ENCODE results near the gene NCK1. TPM values are rescaled to one million over a fixed set of nuclear protein-coding genes. Genes with fewer than 3 reads are reported as not detected.

The NCK1 gene
- total and polyA plus RNA-seq, 9 of the 15 experiments (the other 6 are each of a cell fraction or from before 2014, with no cell fraction given): 17.3 to 30.5 (median 25.0) TPM

DNA sequence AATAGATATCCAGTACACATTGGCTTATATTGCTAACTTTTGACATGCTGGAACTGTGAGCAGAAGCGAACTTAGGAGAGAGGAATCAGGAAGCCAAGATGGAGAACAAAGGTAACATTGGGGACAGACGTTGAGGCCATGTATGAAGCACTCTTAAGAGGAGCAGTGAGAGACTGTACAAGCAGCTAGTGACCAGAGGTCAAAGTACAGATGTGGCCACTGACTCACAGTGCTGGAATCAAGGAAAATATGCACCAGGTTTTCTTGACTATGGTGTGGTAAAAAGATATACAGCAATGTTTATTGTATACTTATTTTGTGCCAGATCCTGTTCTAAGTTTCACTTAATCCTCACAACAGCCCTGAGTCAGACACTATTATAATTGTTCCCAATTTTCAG, 93.8 kb downstream of the NCK1 start:
- 33% methylated on average over 2 of the region's 2 CpGs for WGBS (ENCODE audit: insufficient coverage, low coverage, missing lambda C conversion rate)
- H3K27me3 ChIP-seq (ENCODE audit: control insufficient read depth in 2 of 2, insufficient read depth in 2 of 2, low read length in 2 of 2): no peaks in the 10 kb centered on the region
- H3K4me3 ChIP-seq: no peak overlapping the region
- no peak overlapping the region for H3K27ac ChIP-seq (ENCODE audit: extremely low read depth, low read depth, low read length)
- no peak overlapping the region for H3K9ac ChIP-seq (ENCODE audit: insufficient read depth in 1 of 2, low read depth in 2 of 2, low read length in 2 of 2)
- H3K36me3 ChIP-seq (ENCODE audit: control insufficient read depth, insufficient read depth, low read length): no peaks in the 10 kb centered on the region
- ATAC-seq (peak; percentile 19; the same call in 1 of the 3 replicates), FAIRE-seq (no peak), DNase-seq (ENCODE audit: extremely low read depth in 1 of 4, low spot score in 3 of 4) (peak in 1 of 4 experiments; percentile 22)
- TF ChIP-seq NR2C1 (IDR thresholded peaks at IDR 0.05) (no peak), NR2C1 (tag; IDR thresholded peaks at IDR 0.05) (peak; percentile 53), FOSL1 (tag; conservative IDR thresholded peaks at IDR 0.05) (0 out of 2 replicates have a peak, but pooled peaks have one; percentile 10), NR2C2 (CRISPR knock-in tag; IDR thresholded peaks at IDR 0.05) (no peak), NR2C2 (tag; IDR thresholded peaks at IDR 0.05) (peak; percentile 52; the same call in 1 of the 2 replicates), KLF10 (CRISPR knock-in tag; IDR thresholded peaks at IDR 0.05) (no peak)
- H2AFZ ChIP-seq (ENCODE audit: low read depth, low read length): no peak overlapping the region
- no TSS peak for BruUV-seq (replicated peaks)
- no peaks in the 10 kb centered on the region for H3K79me2 ChIP-seq (ENCODE audit: control insufficient read depth, insufficient read depth, low read length)
- intact Hi-C loops (cut with micrococcal nuclease): loop anchor here (5.0 kb wide), 2 partner anchors 94 to 204 kb away; partner anchors contain the start of genes NCK1 and STAG1
- POLR2A ChIA-PET: interaction anchor here (1.4 kb wide), 1 partner anchor 203 kb away, joined by 3 read pairs; the partner anchor contains the start of gene STAG1
- in situ Hi-C loops (cut with MboI): no loop called here
- no peaks in the 10 kb centered on the region for H4K20me1 ChIP-seq (replicated peaks; ENCODE audit: control insufficient read depth, insufficient read depth, low read length)
- CTCF ChIA-PET (ENCODE audit: low intra/inter-chr PET ratio): no interaction called here
- peaks cover 0 to 17% of the 10 kb centered on the region in 2 experiments; a peak in 3 of 5 replicates for H3K4me1 ChIP-seq (replicated peaks in 1 of 2; ENCODE audit: control insufficient read depth in 2 of 2, insufficient read depth in 2 of 2, low read length in 2 of 2)
- no peak overlapping the region for H3K4me2 ChIP-seq (ENCODE audit: insufficient read depth, low read length)
- no peaks in the 10 kb centered on the region for H3K9me3 ChIP-seq (replicated peaks; ENCODE audit: control insufficient read depth, insufficient read depth, low read depth, low read length)
- H3K9me1 ChIP-seq (ENCODE audit: control insufficient read depth, insufficient read depth, low read length): no peaks in the 10 kb centered on the region

DNA sequence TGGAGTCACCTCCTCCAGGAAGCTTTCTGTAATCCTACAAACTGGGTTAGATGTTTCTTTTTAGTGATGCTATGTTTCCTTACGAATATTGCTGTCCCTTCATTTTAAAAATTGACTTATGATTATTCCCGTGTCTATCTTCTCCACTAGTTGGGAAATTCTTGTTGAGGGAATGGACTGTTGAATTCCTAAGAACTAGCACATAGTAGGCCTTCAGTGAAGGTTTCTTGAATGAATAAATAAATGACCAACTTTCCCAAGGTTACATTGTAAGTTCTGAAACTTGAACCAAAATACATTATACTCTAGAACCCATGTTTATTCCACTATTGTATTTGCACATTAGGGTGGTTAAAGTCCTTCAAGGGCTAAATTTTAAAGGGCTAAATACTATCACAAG, 95.0 kb downstream of the NCK1 start:
- ATAC-seq: no peak
- no peaks in the 10 kb centered on the region for H3K36me3 ChIP-seq (ENCODE audit: control insufficient read depth, insufficient read depth, low read length)
- H3K9ac ChIP-seq (ENCODE audit: insufficient read depth in 1 of 2, low read depth in 2 of 2, low read length in 2 of 2): no peak overlapping the region
- H3K27ac ChIP-seq (ENCODE audit: extremely low read depth, low read depth, low read length): no peak overlapping the region
- 93% methylated on average over 2 of the region's 2 CpGs for WGBS (ENCODE audit: insufficient coverage, low coverage, missing lambda C conversion rate)
- no peak overlapping the region for H3K4me2 ChIP-seq (ENCODE audit: insufficient read depth, low read length)
- no peak for DNase-seq (ENCODE audit: extremely low read depth in 1 of 4, low spot score in 3 of 4)
- no TSS peak for BruUV-seq (replicated peaks)
- H3K27me3 ChIP-seq (ENCODE audit: control insufficient read depth in 2 of 2, insufficient read depth in 2 of 2, low read length in 2 of 2): no peaks in the 10 kb centered on the region
- FAIRE-seq: no peak
- CTCF ChIA-PET (ENCODE audit: low intra/inter-chr PET ratio): no interaction called here
- no peak overlapping the region for H3K4me3 ChIP-seq
- no peak overlapping the region for H2AFZ ChIP-seq (ENCODE audit: low read depth, low read length)
- no peaks in the 10 kb centered on the region for H3K9me3 ChIP-seq (replicated peaks; ENCODE audit: control insufficient read depth, insufficient read depth, low read depth, low read length)
- POLR2A ChIA-PET: interaction anchor here (0.6 to 1.8 kb wide), 7 partner anchors 9 to 205 kb away, joined by 3 to 7 read pairs (median 4); partner anchors contain the start of gene STAG1
- no peaks in the 10 kb centered on the region for H3K9me1 ChIP-seq (ENCODE audit: control insufficient read depth, insufficient read depth, low read length)
- H3K4me1 ChIP-seq (replicated peaks in 1 of 2; ENCODE audit: control insufficient read depth in 2 of 2, insufficient read depth in 2 of 2, low read length in 2 of 2): peaks cover 0 to 14% of the 10 kb centered on the region in 2 experiments; a peak in 3 of 5 replicates
- no peaks in the 10 kb centered on the region for H4K20me1 ChIP-seq (replicated peaks; ENCODE audit: control insufficient read depth, insufficient read depth, low read length)
- in situ Hi-C loops (cut with MboI): no loop called here
- no peaks in the 10 kb centered on the region for H3K79me2 ChIP-seq (ENCODE audit: control insufficient read depth, insufficient read depth, low read length)
- intact Hi-C loops (cut with micrococcal nuclease): loop anchor here (5.0 kb wide), 2 partner anchors 95 to 205 kb away; partner anchors contain the start of genes NCK1 and STAG1
- no peak for TF ChIP-seq POLR2AphosphoS5 (IDR thresholded peaks at IDR 0.05; ENCODE audit: control insufficient read depth, insufficient read depth, low read depth, low read length)
- TF ChIP-seq ZKSCAN1 (IDR thresholded peaks at IDR 0.05; ENCODE audit: low read depth, low read length): peak; percentile 86
- TF ChIP-seq FOXJ2 (tag; IDR thresholded peaks at IDR 0.05): 0 out of 2 replicates have a peak, but pooled peaks have one; percentile 19
- TF ChIP-seq, protein P1, sequence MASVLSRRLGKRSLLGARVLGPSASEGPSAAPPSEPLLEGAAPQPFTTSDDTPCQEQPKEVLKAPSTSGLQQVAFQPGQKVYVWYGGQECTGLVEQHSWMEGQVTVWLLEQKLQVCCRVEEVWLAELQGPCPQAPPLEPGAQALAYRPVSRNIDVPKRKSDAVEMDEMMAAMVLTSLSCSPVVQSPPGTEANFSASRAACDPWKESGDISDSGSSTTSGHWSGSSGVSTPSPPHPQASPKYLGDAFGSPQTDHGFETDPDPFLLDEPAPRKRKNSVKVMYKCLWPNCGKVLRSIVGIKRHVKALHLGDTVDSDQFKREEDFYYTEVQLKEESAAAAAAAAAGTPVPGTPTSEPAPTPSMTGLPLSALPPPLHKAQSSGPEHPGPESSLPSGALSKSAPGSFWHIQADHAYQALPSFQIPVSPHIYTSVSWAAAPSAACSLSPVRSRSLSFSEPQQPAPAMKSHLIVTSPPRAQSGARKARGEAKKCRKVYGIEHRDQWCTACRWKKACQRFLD (CRISPR knock-in tag; IDR thresholded peaks at IDR 0.05): no peak
- no peak for TF ChIP-seq POLR3A (IDR thresholded peaks at IDR 0.05; ENCODE audit: borderline replicate concordance, extremely low read depth, insufficient read depth, insufficient read length)
- TF ChIP-seq KAT2B (IDR thresholded peaks at IDR 0.05; ENCODE audit: low read depth, low read length): no peak
- TF ChIP-seq CREB1 (IDR thresholded peaks at IDR 0.05): no peak
- TF ChIP-seq CREB1 (CRISPR knock-in tag; IDR thresholded peaks at IDR 0.05): no peak
- no peak for TF ChIP-seq PHF20 (IDR thresholded peaks at IDR 0.05; ENCODE audit: partially characterized antibody)
- no peak for TF ChIP-seq ZNF384 (IDR thresholded peaks at IDR 0.05; ENCODE audit: low read depth, low read length)
- TF ChIP-seq BDP1 (IDR thresholded peaks at IDR 0.05; ENCODE audit: insufficient read depth, insufficient read length): no peak
